HUES6 (cell line): ENCODE measurements around the gene LRRC66.

ENCODE experiments used
- H3K27ac ChIP-seq: 2 replicates; pipeline ENCODE4 v1.7.0; 2013; ENCODE audit warnings: low read depth, mild to moderate bottlenecking, low read length, inconsistent platforms
- H3K27me3 ChIP-seq: 2 replicates; pipeline ENCODE4 v1.6.1; 2013; ENCODE audit warnings: low read length; ENCODE audit not compliant: control insufficient read depth, insufficient read depth
- H3K36me3 ChIP-seq: 2 replicates; pipeline ENCODE4 v1.6.1; 2013; ENCODE audit warnings: low read length; ENCODE audit not compliant: control insufficient read depth, insufficient read depth
- H3K4me1 ChIP-seq: 2 replicates; pipeline ENCODE4 v1.6.1; 2013; ENCODE audit warnings: low read length; ENCODE audit not compliant: control insufficient read depth, insufficient read depth
- H3K4me3 ChIP-seq: 2 replicates; pipeline ENCODE4 v1.5.1; 2013; ENCODE audit warnings: low read depth, low read length
- H3K9ac ChIP-seq: one replicate; pipeline ENCODE4 v1.6.1; 2013; ENCODE audit warnings: mild to moderate bottlenecking, low read length
- H3K9me3 ChIP-seq: 2 replicates; pipeline ENCODE4 v1.6.1; 2013; ENCODE audit warnings: low read depth, low read length; ENCODE audit not compliant: control insufficient read depth, insufficient read depth

LRRC66 gene

DNA sequence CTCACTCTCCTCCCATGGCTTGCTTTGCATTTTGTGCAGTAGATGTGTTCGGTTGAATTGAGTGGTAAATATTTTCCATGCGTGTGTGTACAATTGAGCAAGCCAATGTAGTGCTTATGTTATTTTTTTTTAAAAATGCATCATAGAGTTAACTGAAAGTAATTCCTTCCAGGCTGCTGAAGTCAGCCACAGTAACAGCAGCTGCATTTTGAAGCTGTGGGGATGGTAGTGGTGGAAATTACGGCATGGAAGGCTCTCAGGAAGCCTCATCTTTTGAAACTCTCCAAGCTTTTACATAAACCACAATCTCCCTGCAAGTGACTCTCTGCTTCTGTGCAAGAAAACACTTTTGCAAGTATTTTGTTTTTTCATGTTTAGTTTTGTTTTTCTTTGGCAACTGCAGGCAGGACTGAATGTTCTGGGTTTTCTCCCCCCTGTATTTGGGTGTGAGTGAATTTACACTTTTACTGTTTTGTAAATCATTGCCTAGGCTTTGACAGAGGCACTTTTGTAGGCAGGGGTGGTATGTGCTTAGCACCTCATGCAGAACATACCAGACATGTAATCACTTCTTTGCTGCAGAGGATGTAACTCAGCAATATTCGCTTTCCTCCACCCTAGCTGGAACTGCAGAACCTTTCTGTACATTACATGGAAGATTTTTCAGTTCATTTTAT is 56.2 kb downstream of the LRRC66 start:
- Histone ChIP-seq H3K9ac (no peak overlapping the region), H3K27ac (no peak overlapping the region), H3K36me3 (no peaks in the 10 kb centered on the region), H3K4me1 (no peaks in the 10 kb centered on the region), H3K9me3 (no peaks in the 10 kb centered on the region), H3K4me3 (no peak overlapping the region), H3K27me3 (no peaks in the 10 kb centered on the region)

DNA sequence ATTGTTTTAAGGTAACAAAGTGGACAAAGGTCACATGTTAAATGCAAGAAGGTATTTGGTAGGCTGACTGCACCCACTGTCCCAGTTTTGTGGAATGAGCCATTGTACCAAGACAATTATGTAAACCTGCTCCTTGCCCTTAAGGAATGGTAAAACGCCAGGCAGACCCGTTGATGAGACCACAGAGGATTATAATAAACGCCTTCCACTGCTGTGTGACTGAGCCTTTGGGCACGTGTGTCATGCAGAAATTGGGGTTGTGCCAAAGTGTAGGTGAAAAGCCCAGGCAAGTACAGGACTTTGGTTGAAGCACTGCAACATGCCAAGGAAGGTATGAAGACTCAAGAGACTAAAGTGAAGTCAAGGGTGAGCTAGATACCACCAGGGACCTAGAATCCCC is 59.7 kb downstream of the LRRC66 start:
- no peak overlapping the region for H3K27ac ChIP-seq
- H3K9me3 ChIP-seq: no peaks in the 10 kb centered on the region
- no peaks in the 10 kb centered on the region for H3K27me3 ChIP-seq
- H3K4me1 ChIP-seq: no peaks in the 10 kb centered on the region
- H3K36me3 ChIP-seq: no peaks in the 10 kb centered on the region
- H3K9ac ChIP-seq: no peak overlapping the region
- H3K4me3 ChIP-seq: no peak overlapping the region

DNA sequence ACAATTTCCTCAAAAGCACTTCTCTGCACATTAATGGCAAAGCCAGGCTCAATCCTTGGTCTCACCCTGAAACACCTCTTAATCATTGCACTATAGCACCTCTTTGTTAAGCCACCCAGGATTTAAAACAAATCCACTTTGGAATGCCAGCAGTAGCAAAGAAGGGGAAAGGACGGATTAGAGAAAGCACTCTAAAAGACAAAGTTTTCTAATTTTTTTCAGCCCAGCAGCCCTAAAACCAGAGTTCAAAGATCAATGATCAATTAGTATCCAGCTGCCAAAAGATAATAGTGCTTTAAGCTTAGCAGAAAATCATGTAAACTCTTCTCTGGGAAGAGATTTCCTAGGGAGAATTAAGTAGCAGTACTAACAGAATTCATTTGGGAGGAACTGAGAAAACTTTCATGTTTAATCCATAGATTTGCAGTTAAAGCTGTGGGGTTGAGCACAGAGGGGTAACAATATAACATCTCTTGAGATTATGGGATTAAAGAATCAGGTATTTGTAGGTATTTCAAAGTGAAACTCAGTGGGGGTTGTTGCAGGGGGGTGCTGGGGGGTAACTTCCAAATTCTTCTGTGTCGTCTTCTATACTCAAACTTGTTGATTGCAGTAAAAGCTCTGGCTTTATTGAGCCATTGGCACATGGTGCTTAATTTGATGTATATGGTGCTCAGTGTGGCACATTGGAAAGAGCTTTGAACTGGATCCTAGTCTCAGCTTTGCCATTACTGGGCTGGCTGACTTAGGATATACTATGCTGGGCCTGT is 61.8 kb downstream of the LRRC66 start:
- Histone ChIP-seq H3K9ac (no peak overlapping the region), H3K27ac (no peak overlapping the region), H3K36me3 (no peaks in the 10 kb centered on the region), H3K9me3 (peaks cover 6% of the 10 kb centered on the region; the same call in 1 of the 2 replicates), H3K4me1 (no peaks in the 10 kb centered on the region), H3K4me3 (no peak overlapping the region), H3K27me3 (no peaks in the 10 kb centered on the region)
